Measurements from ENCODE around the gene CEBPA. TPM values are rescaled to one million over a fixed set of nuclear protein-coding genes. Genes with fewer than 3 reads are reported as not detected.

Gene CEBPA
- 1.1 and 1.9 TPM in 2 replicates for total RNA-seq (2014; rRNA removed; shearing (Covaris generic))

GRCh38 chr19:33302175-33302973 is at the start of gene CEBPA:
Gene CEBPA, minus strand, starts transcription at chr19:33302534. Its CDS starts 120 bp downstream, at chr19:33302414.

Other genes starting within 250 kb of the CEBPA start
- 13.7 and 14.8 TPM in 2 replicates for gene RHPN2, start 237.6 kb downstream of the CEBPA start, total RNA-seq (2014; rRNA removed; shearing (Covaris generic))
- 5.3 and 8.0 TPM in 2 replicates for gene GPATCH1, start 221.4 kb downstream of the CEBPA start, total RNA-seq (2014; rRNA removed; shearing (Covaris generic))
- not detected in 2 replicates for gene WDR88, start 170.4 kb downstream of the CEBPA start, total RNA-seq (2014; rRNA removed; shearing (Covaris generic))
- gene LRP3, start 108.2 kb downstream of the CEBPA start, total RNA-seq (2014; rRNA removed; shearing (Covaris generic)): 2.6 TPM in 2 replicates
- gene SLC7A10, start 76.7 kb downstream of the CEBPA start, total RNA-seq (2014; rRNA removed; shearing (Covaris generic)): not detected in 2 replicates
- gene CEBPG, start 71.2 kb upstream of the CEBPA start, total RNA-seq (2014; rRNA removed; shearing (Covaris generic)): 50.5 and 55.8 TPM in 2 replicates
- 30.0 and 39.6 TPM in 2 replicates for gene PEPD, start 219.3 kb upstream of the CEBPA start, total RNA-seq (2014; rRNA removed; shearing (Covaris generic))

Data from A375 (cell line).